ENCODE results near the gene TXNDC8. TPM values are rescaled to one million over a fixed set of nuclear protein-coding genes. Genes with fewer than 3 reads are reported as not detected.
A peak's percentile ranks its signal among the peaks of the same experiment; 100 is the strongest.

Gene TXNDC8
- total RNA-seq, 1 experiment from 2014 or later = not detected

DNA sequence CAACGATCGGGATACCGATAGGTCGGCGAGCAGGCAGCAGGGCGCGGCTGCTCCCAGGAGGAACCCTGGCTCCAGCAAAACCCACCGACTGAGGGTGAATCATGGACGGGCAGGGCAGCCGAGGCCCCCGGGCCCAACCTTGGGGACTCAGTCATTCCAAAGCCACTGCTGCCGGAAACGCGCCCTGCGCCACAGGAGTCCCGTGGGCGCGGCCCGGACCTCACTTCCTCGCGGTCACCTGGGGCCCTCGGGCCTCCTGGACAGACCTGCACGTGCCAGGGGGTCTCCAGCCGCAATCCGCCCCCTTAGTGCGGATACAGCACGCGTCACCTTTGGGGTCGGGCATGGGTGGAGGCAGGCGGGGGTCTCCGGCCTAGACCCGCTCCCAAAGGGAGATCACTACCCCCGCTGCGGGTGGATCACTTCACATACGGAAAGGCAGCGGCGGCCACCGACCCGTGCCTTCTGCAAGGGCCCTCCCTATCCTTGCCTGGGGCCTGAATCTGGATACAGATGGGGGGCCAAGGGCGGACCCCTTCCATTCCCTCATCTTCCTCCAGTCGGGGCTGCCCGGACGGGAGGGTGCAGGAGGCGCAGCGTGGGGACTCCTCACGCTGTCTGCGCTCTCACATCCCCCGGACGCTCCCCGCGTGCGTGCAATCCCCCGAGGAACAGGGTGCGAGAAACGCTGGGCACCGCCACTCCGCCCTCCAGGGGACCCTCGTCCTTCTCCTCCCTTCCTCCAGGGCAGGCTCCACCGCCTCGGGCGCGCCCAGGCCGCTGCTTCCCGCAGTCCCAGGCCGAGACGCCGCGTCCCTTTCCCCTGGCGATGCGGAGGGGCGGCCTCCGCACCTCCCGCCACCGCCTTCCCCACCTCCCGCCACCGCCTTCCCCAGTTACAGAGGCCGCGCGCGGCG is 81.9 kb downstream of the TXNDC8 start:
- intact Hi-C loops (cut with micrococcal nuclease) = loop anchor here (2.0 to 10.0 kb wide), 4 partner anchors 75 to 329 kb away; no protein-coding TSS in a partner anchor
- Mint-ChIP-seq H3K4me3 (ENCODE audit: unreplicated experiment) (peak overlapping the region; percentile 91), H3K27me3 (ENCODE audit: insufficient read depth, unreplicated experiment) (no peaks in the 10 kb centered on the region), H3K9me3 (ENCODE audit: unreplicated experiment) (no peaks in the 10 kb centered on the region), H3K4me1 (ENCODE audit: insufficient read depth, unreplicated experiment) (peaks cover 40% of the 10 kb centered on the region), H3K27ac (ENCODE audit: low read depth, unreplicated experiment) (peak overlapping the region; percentile 92), H3K36me3 (ENCODE audit: insufficient read depth, unreplicated experiment) (peaks cover 22% of the 10 kb centered on the region)
- BruUV-seq (replicated peaks) = no TSS peak
- CTCF ChIA-PET = interaction anchor here (0.6 to 1.5 kb wide), 4 partner anchors 28 to 1099 kb away, joined by 3 to 4 read pairs (median 4); no protein-coding TSS in a partner anchor
- DNase-seq (ENCODE audit: unreplicated experiment) = peak; percentile 64
- POLR2A ChIA-PET = interaction anchor here (0.7 to 5.1 kb wide), 39 partner anchors 13 to 1103 kb away, joined by 3 to 155 read pairs (median 4); partner anchors contain the start of gene SVEP1
- TF ChIP-seq, protein P1, sequence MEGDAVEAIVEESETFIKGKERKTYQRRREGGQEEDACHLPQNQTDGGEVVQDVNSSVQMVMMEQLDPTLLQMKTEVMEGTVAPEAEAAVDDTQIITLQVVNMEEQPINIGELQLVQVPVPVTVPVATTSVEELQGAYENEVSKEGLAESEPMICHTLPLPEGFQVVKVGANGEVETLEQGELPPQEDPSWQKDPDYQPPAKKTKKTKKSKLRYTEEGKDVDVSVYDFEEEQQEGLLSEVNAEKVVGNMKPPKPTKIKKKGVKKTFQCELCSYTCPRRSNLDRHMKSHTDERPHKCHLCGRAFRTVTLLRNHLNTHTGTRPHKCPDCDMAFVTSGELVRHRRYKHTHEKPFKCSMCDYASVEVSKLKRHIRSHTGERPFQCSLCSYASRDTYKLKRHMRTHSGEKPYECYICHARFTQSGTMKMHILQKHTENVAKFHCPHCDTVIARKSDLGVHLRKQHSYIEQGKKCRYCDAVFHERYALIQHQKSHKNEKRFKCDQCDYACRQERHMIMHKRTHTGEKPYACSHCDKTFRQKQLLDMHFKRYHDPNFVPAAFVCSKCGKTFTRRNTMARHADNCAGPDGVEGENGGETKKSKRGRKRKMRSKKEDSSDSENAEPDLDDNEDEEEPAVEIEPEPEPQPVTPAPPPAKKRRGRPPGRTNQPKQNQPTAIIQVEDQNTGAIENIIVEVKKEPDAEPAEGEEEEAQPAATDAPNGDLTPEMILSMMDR (IDR thresholded peaks at IDR 0.05; ENCODE audit: unreplicated experiment) = no peak

DNA sequence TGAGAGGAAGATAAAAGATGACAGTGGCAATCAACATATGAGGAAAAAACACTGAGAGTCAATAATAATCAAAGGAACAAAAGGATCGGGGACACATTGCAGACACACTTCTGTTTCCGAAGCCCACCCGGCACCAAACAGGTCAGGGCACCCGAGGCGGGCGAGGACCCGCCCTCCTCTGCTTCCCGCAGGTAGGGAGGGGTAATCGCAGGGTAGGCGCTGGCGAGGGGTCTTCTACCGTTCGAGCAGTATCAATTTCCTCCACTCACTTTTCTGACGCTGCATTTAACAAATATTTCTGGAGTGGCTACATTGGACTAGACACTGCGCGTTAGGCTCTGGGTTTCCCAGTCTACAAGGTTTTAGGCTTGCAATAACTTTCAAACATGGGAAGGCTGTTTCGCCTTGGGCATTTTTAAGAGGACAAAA is 82.6 kb downstream of the TXNDC8 start:
- TF ChIP-seq, protein P1 (IDR thresholded peaks at IDR 0.05; ENCODE audit: unreplicated experiment) = no peak
- intact Hi-C loops (cut with micrococcal nuclease) = loop anchor here (5.0 to 10.0 kb wide), 2 partner anchors 172 to 330 kb away; no protein-coding TSS in a partner anchor
- Mint-ChIP-seq H3K9me3 (ENCODE audit: unreplicated experiment) (no peaks in the 10 kb centered on the region), H3K36me3 (ENCODE audit: insufficient read depth, unreplicated experiment) (peaks cover 29% of the 10 kb centered on the region), H3K4me1 (ENCODE audit: insufficient read depth, unreplicated experiment) (peaks cover 41% of the 10 kb centered on the region), H3K27ac (ENCODE audit: low read depth, unreplicated experiment) (peak overlapping the region; percentile 92), H3K4me3 (ENCODE audit: unreplicated experiment) (peak overlapping the region; percentile 91), H3K27me3 (ENCODE audit: insufficient read depth, unreplicated experiment) (no peaks in the 10 kb centered on the region)
- DNase-seq (ENCODE audit: unreplicated experiment) = no peak
- BruUV-seq (replicated peaks) = no TSS peak
- CTCF ChIA-PET = no interaction called here
- POLR2A ChIA-PET = no interaction called here

- Mint-ChIP-seq H3K36me3 (ENCODE audit: insufficient read depth, unreplicated experiment) (peaks cover 34% of the 10 kb centered on the region), H3K4me3 (ENCODE audit: unreplicated experiment) (peak overlapping the region; percentile 91), H3K9me3 (ENCODE audit: unreplicated experiment) (no peaks in the 10 kb centered on the region), H3K27ac (ENCODE audit: low read depth, unreplicated experiment) (peak overlapping the region; percentile 92), H3K4me1 (ENCODE audit: insufficient read depth, unreplicated experiment) (peaks cover 44% of the 10 kb centered on the region), H3K27me3 (ENCODE audit: insufficient read depth, unreplicated experiment) (no peaks in the 10 kb centered on the region)
- no peak for DNase-seq (ENCODE audit: unreplicated experiment)
- intact Hi-C loops (cut with micrococcal nuclease) = loop anchor here (10.0 kb wide), 1 partner anchor 330 kb away; no protein-coding TSS in a partner anchor
- TSS peak; percentile 22 for BruUV-seq (replicated peaks)
- CTCF ChIA-PET = no interaction called here
- POLR2A ChIA-PET = interaction anchor here (1.5 to 1.6 kb wide), 2 partner anchors 23 to 29 kb away, joined by 6 to 8 read pairs; no protein-coding TSS in a partner anchor
- TF ChIP-seq, protein P1 (IDR thresholded peaks at IDR 0.05; ENCODE audit: unreplicated experiment) = no peak
These were observed 83.2 kb downstream of the TXNDC8 start for GRCh38 chr9:110254500-110254899.

Other genes with a start within 250 kb of the TXNDC8 start
- not detected in 2 replicates for gene C9orf152, start 129.7 kb downstream of the TXNDC8 start, total RNA-seq (2022)
- gene TXN, start 81.4 kb downstream of the TXNDC8 start, total RNA-seq (2022) = 349 TPM in 2 replicates
- 9.9 and 21.9 TPM in 2 replicates for gene SVEP1, start 241.9 kb upstream of the TXNDC8 start, total RNA-seq (2022)

All from MCF 10A (cell line).